Measurements from ENCODE around the gene MYLK4. TPM values are rescaled to one million over a fixed set of nuclear protein-coding genes. Genes with fewer than 3 reads are reported as not detected.
A peak's percentile ranks its signal among the peaks of the same experiment; 100 is the strongest.

Gene MYLK4
- total RNA-seq, 1 donor from 2014 or later: 0.65 TPM

DNA sequence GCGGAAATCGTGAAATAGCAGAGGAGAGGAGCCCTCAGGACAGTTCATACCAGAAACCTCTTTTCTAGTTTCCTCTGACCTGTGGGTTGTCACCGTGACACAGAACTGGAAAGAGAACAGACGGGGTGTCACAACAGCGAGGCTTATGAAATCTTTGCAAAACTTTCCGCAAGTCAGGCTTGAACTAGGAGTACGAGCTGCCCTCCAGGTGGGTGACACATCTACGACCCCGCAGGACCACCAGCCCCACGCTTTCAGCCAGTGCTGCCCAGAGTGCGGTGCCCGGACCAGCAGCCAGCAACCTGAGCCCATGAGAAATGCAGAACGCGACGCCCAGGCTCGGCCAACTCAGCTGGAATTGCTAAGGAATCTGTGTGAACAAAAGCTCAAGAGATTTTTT, 45.2 kb upstream of the MYLK4 start:
- Mint-ChIP-seq H3K4me3 (no peak overlapping the region), H3K9me3 (peaks cover 4% of the 10 kb centered on the region), H3K27ac (no peak overlapping the region), H3K27me3 (no peaks in the 10 kb centered on the region), H3K4me1 (ENCODE audit: unreplicated experiment) (peaks cover 21% of the 10 kb centered on the region), H3K36me3 (no peaks in the 10 kb centered on the region)
- no peak for DNase-seq (ENCODE audit: extremely low spot score, unreplicated experiment)
- no peak for TF ChIP-seq CTCF (conservative IDR thresholded peaks at IDR 0.05)

GRCh38 chr6:2795162-2795561, 44.4 kb upstream of the MYLK4 start:
- peaks cover 21% of the 10 kb centered on the region for H3K4me1 Mint-ChIP-seq (ENCODE audit: unreplicated experiment)
- H3K9me3 Mint-ChIP-seq: peaks cover 4% of the 10 kb centered on the region
- no peak overlapping the region for H3K4me3 Mint-ChIP-seq

DNA sequence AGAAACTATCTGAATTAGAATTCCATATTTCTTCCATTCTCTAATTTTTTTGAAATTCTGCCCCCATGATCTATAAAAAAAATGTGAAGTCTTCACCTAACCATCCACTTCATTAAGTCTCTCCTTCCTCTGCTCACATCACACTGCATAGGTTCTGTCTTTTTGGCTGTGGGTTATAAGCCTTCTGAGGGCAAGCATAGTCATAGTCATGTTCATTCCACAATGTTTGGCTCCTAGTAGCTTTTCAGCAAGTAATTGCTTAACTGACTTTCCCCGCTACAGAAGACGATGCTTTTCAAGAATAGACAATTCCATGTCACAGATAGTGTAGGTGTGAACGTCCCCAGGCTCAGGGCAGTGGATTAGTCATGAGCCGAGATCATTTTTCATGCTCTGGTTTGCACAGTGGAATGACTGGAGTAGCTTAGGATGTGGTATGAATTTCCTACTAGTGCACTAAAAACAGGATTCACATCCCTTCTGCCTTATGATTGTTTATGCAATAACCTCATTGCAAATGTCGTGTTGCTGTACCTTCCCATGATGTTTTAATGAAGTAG, 43.5 kb upstream of the MYLK4 start:
- no peak overlapping the region for H3K4me3 Mint-ChIP-seq
- peaks cover 4% of the 10 kb centered on the region for H3K9me3 Mint-ChIP-seq
- DNase-seq (ENCODE audit: extremely low spot score, unreplicated experiment): no peak
- TF ChIP-seq CTCF (conservative IDR thresholded peaks at IDR 0.05): no peak
- H3K27ac Mint-ChIP-seq: peak overlapping the region; percentile 19
- no peaks in the 10 kb centered on the region for H3K36me3 Mint-ChIP-seq
- no peaks in the 10 kb centered on the region for H3K27me3 Mint-ChIP-seq
- peaks cover 21% of the 10 kb centered on the region for H3K4me1 Mint-ChIP-seq (ENCODE audit: unreplicated experiment)

More at GRCh38 chr6:2795162-2795561, 44.4 kb upstream of the MYLK4 start:
- TF ChIP-seq CTCF (conservative IDR thresholded peaks at IDR 0.05): no peak
- no peaks in the 10 kb centered on the region for H3K27me3 Mint-ChIP-seq
- DNase-seq (ENCODE audit: extremely low spot score, unreplicated experiment): no peak
- H3K36me3 Mint-ChIP-seq: no peaks in the 10 kb centered on the region
- no peak overlapping the region for H3K27ac Mint-ChIP-seq

- Mint-ChIP-seq H3K36me3 (no peaks in the 10 kb centered on the region), H3K27me3 (no peaks in the 10 kb centered on the region), H3K4me1 (ENCODE audit: unreplicated experiment) (peaks cover 21% of the 10 kb centered on the region), H3K4me3 (no peak overlapping the region), H3K9me3 (peaks cover 4% of the 10 kb centered on the region), H3K27ac (no peak overlapping the region)
- DNase-seq (ENCODE audit: extremely low spot score, unreplicated experiment): no peak
- TF ChIP-seq CTCF (conservative IDR thresholded peaks at IDR 0.05): no peak
Measured at GRCh38 chr6:2793534-2794151, 42.9 kb upstream of the MYLK4 start.

GRCh38 chr6:2792330-2793110, 41.8 kb upstream of the MYLK4 start:
- Mint-ChIP-seq H3K27me3 (no peaks in the 10 kb centered on the region), H3K36me3 (peaks cover 6% of the 10 kb centered on the region), H3K4me3 (no peak overlapping the region), H3K9me3 (peaks cover 4% of the 10 kb centered on the region), H3K27ac (peak overlapping the region; percentile 24), H3K4me1 (ENCODE audit: unreplicated experiment) (peaks cover 13% of the 10 kb centered on the region)
- TF ChIP-seq CTCF (conservative IDR thresholded peaks at IDR 0.05): no peak
- no peak for DNase-seq (ENCODE audit: extremely low spot score, unreplicated experiment)

All from type B pancreatic cell (in vitro differentiated cells).